CD4-positive, alpha-beta T cell (primary cell): Measurements from ENCODE around the gene DZIP3. TPM values are rescaled to one million over a fixed set of nuclear protein-coding genes. Genes with fewer than 3 reads are reported as not detected.
A peak's percentile ranks its signal among the peaks of the same experiment; 100 is the strongest.
"Not testable (repeated sequence)": the region's sequence is repeated elsewhere in the genome, so short reads cannot be mapped to it uniquely, and the experiment has no call there.

Experiments
- ATAC-seq: fragments of 200-7000 bp; cut with Tn5 transposase; one replicate; pipeline ENCODE4 v1.10.0; 2022; ENCODE audit warnings: mild to moderate bottlenecking; ENCODE audit not compliant: poor library complexity
- CTCF ChIA-PET: fragments of 350-600 bp; sonication (Branson Sonifier 250); formaldehyde crosslinking; loops from one replicate; lab custom pipeline; 2021; ENCODE audit warnings: antibody characterized with exemption, inconsistent platforms; lab: Charles Lee
- POLR2A ChIA-PET: fragments of 350-600 bp; sonication (Branson Sonifier 250); formaldehyde crosslinking; loops from one replicate; lab custom pipeline; 2021; ENCODE audit warnings: antibody characterized with exemption, inconsistent platforms; lab: Charles Lee
- DNase-seq, 14 experiments: peaks; one replicate each; pipeline ENCODE4 v3.0.0-alpha.2; 2013 to 2020; ENCODE audit warnings: mixed read lengths in 2 of 14
- H3K27ac ChIP-seq, 2 donors: one replicate each; pipeline versions ENCODE4 v1.5.1 to v1.7.0; 2013; ENCODE audit warnings: low read length in 2 of 2, low read depth in 1 of 2, mild to moderate bottlenecking in 1 of 2
- H3K27me3 ChIP-seq, 2 experiments: 1 replicate in 1 of 2; 2 replicates in 1 of 2; pipeline versions ENCODE4 v1.6.1 to v1.7.0; 2013; ENCODE audit warnings: low read length in 2 of 2, control low read depth in 1 of 2, mild to moderate bottlenecking in 1 of 2, moderate library complexity in 1 of 2; ENCODE audit not compliant: insufficient read depth in 2 of 2, control insufficient read depth in 1 of 2
- H3K36me3 ChIP-seq: one replicate; pipeline ENCODE4 v1.6.1; 2013; ENCODE audit warnings: low read length, control low read depth; ENCODE audit not compliant: insufficient read depth
- H3K4me1 ChIP-seq: one replicate; pipeline ENCODE4 v1.6.1; 2013; ENCODE audit warnings: low read length, control low read depth; ENCODE audit not compliant: insufficient read depth
- H3K4me3 ChIP-seq: one replicate; pipeline ENCODE4 v1.5.1; 2013; ENCODE audit warnings: mild to moderate bottlenecking, low read length, moderate library complexity
- H3K9me3 ChIP-seq, 2 experiments: 1 replicate in 1 of 2; 2 replicates in 1 of 2; pipeline versions ENCODE4 v1.6.1 to v1.7.0; 2013; ENCODE audit warnings: low read length in 2 of 2, mild to moderate bottlenecking in 2 of 2, control low read depth in 1 of 2, moderate library complexity in 1 of 2; ENCODE audit not compliant: control insufficient read depth in 1 of 2, insufficient read depth in 1 of 2
- H3K27ac Mint-ChIP-seq: one replicate; pipeline ENCODE4 v1.8.0; 2020; ENCODE audit warnings: mixed read lengths
- H3K27me3 Mint-ChIP-seq: one replicate; pipeline ENCODE4 v1.8.0; 2021; ENCODE audit warnings: mixed read lengths
- H3K36me3 Mint-ChIP-seq: one replicate; pipeline ENCODE4 v1.8.0; 2021; ENCODE audit warnings: low read depth, mixed read lengths
- H3K4me1 Mint-ChIP-seq: one replicate; pipeline ENCODE4 v1.8.0; 2021; ENCODE audit warnings: low read depth, mixed read lengths
- H3K4me3 Mint-ChIP-seq: one replicate; pipeline ENCODE4 v1.8.0; 2020; ENCODE audit warnings: mild to moderate bottlenecking, mixed read lengths
- H3K9me3 Mint-ChIP-seq: one replicate; pipeline ENCODE4 v1.8.0; 2020; ENCODE audit warnings: mixed read lengths
- intact Hi-C, 2 experiments: fragments of 100-400 bp; cut with DNase I in 1 of 2; cut with micrococcal nuclease in 1 of 2; formaldehyde crosslinking; loops; one replicate each; pipeline versions ENCODE4 v1.15.1 to v1.9.0; 2023 to 2025; cut with DNase I, micrococcal nuclease
- total RNA-seq, 174 experiments: library from RNA in 2 of 174; stranded (reverse) in 2 of 174; gene quantifications; one replicate each; pipeline ENCODE4 v1.2.3 and lab custom pipeline; 2021 to 2026
- TF ChIP-seq, protein P1 (sequence below): fragments of 200-600 bp; IDR thresholded peaks from one replicate; pipeline ENCODE4 v1.8.0; 2022; ENCODE audit warnings: antibody characterized with exemption, mild to moderate bottlenecking

Gene DZIP3
- total RNA-seq, 2 experiments from 2014 or later: 12.2 to 14.5 TPM

DNA sequence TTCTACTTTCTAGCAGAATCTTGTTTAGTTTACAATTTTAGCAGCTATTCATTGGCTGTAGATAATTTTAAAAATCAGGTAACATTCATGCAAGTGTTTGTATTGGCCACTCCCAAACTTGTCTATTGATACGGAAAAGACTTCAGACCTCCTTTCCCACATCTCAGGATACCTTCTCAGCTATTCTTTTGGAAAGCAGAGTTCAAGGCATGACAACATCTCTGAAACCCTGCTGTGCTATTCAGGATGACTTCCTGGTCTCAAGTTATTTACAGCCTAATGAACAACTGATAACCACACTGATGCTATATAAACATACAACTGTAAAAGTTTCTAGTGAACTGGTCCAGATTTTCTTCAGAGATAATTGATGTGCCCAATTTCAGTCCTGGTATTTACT is 55.8 kb downstream of the DZIP3 start:
- intact Hi-C loops: no loop called here
- no peaks in the 10 kb centered on the region for H3K9me3 Mint-ChIP-seq
- no peaks in the 10 kb centered on the region for H3K27me3 ChIP-seq
- H3K27ac ChIP-seq: no peak overlapping the region
- no peak for DNase-seq
- ChIA-PET POLR2A (no interaction called here), CTCF (no interaction called here)
- H3K4me1 Mint-ChIP-seq: no peaks in the 10 kb centered on the region
- peaks cover 19% of the 10 kb centered on the region for H3K36me3 ChIP-seq
- H3K4me3 ChIP-seq: no peak overlapping the region
- H3K4me3 Mint-ChIP-seq: no peak overlapping the region
- H3K36me3 Mint-ChIP-seq: peaks cover 67% of the 10 kb centered on the region
- no peak for ATAC-seq
- H3K4me1 ChIP-seq: no peaks in the 10 kb centered on the region
- TF ChIP-seq, protein P1, sequence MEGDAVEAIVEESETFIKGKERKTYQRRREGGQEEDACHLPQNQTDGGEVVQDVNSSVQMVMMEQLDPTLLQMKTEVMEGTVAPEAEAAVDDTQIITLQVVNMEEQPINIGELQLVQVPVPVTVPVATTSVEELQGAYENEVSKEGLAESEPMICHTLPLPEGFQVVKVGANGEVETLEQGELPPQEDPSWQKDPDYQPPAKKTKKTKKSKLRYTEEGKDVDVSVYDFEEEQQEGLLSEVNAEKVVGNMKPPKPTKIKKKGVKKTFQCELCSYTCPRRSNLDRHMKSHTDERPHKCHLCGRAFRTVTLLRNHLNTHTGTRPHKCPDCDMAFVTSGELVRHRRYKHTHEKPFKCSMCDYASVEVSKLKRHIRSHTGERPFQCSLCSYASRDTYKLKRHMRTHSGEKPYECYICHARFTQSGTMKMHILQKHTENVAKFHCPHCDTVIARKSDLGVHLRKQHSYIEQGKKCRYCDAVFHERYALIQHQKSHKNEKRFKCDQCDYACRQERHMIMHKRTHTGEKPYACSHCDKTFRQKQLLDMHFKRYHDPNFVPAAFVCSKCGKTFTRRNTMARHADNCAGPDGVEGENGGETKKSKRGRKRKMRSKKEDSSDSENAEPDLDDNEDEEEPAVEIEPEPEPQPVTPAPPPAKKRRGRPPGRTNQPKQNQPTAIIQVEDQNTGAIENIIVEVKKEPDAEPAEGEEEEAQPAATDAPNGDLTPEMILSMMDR: no peak
- no peaks in the 10 kb centered on the region for H3K9me3 ChIP-seq
- no peak overlapping the region for H3K27ac Mint-ChIP-seq
- no peaks in the 10 kb centered on the region for H3K27me3 Mint-ChIP-seq

DNA sequence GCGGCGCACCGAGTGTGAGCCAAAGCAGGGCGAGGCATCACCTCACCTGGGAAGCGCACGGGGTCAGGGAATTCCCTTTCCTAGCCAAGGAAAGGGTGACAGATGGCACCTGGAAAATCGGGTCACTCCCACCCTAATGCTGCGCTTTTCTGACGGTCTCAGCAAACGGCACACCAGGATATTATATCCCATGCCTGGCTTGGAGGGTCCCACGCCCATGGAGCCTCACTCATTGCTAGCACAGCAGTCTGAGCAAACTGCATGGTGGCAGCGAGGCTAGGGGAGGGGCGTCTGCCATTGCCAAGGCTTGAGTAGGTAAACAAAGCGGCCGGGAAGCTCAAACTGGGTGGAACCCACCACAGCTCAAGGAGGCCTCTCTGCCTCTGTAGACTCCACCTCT is 66.1 kb downstream of the DZIP3 start:
- H3K27ac Mint-ChIP-seq, H3K27me3 ChIP-seq, CTCF ChIA-PET, intact Hi-C loops, H3K4me3 Mint-ChIP-seq, H3K4me1 Mint-ChIP-seq, H3K4me3 ChIP-seq, H3K27me3 Mint-ChIP-seq, POLR2A ChIA-PET, DNase-seq, H3K9me3 ChIP-seq, H3K27ac ChIP-seq, H3K4me1 ChIP-seq, H3K9me3 Mint-ChIP-seq, ATAC-seq: not testable (repeated sequence)
- H3K36me3 ChIP-seq: peaks cover 12% of the 10 kb centered on the region
- H3K36me3 Mint-ChIP-seq: peaks cover 36% of the 10 kb centered on the region

DNA sequence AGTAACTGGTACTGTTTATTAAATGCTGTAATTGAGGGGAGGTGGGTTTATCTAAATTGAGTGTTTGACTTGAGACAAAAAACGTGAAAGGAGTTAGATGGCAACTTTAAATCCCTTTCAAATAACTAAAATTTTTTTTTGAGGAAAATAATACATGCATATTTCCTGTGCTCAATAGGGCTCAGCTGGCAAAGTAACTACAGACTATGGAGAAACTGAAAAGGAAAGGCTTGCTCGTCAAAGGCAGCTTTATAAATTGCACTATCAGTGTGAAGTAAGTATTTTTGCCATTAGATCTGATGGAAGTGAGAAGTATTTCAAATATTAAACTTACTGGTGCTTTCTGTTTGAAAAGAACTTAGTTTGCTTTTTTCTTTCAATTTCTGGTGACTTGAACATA is 72.2 kb downstream of the DZIP3 start:
- H3K36me3 ChIP-seq: no peaks in the 10 kb centered on the region
- Mint-ChIP-seq H3K27ac (no peak overlapping the region), H3K36me3 (peaks cover 25% of the 10 kb centered on the region), H3K4me1 (peaks cover 15% of the 10 kb centered on the region), H3K27me3 (no peaks in the 10 kb centered on the region), H3K4me3 (no peak overlapping the region), H3K9me3 (no peaks in the 10 kb centered on the region)
- H3K4me1 ChIP-seq: no peaks in the 10 kb centered on the region
- POLR2A ChIA-PET: interaction anchor here (1.1 to 2.8 kb wide), 3 partner anchors 62 to 253 kb away, joined by 3 to 15 read pairs (median 5); no protein-coding TSS in a partner anchor
- intact Hi-C loops: loop anchor here (1.0 to 5.0 kb wide), 6 partner anchors 157 to 1651 kb away; no protein-coding TSS in a partner anchor
- H3K27ac ChIP-seq: no peak overlapping the region
- CTCF ChIA-PET: interaction anchor here (0.8 to 3.6 kb wide), 6 partner anchors 156 to 260 kb away, joined by 3 to 31 read pairs (median 7); no protein-coding TSS in a partner anchor
- H3K27me3 ChIP-seq: no peaks in the 10 kb centered on the region
- DNase-seq (peak in 2 of 14 experiments; percentile 1 to 2), ATAC-seq (no peak)
- no peak overlapping the region for H3K4me3 ChIP-seq
- TF ChIP-seq, protein P1: no peak
- H3K9me3 ChIP-seq: no peaks in the 10 kb centered on the region
